Thoracic aorta (tissue), 2 donors: Measurements from ENCODE around the gene UBXN4. TPM values are rescaled to one million over a fixed set of nuclear protein-coding genes. Genes with fewer than 3 reads are reported as not detected.

Experiments
- ATAC-seq: fragments of 150-250 bp; one replicate; pipeline ENCODE4 v1.8.0; 2017; ENCODE audit warnings: low read depth; ENCODE audit not compliant: insufficient number of reproducible peaks, low FRiP score
- DNase-seq: peaks from one replicate; pipeline ENCODE4 v3.0.0-alpha.2; 2020; ENCODE audit warnings: low spot score
- H3K27ac ChIP-seq, 2 donors: fragments of 200-600 bp; sonication (generic); 1 replicate in 1 of 2; 2 replicates in 1 of 2; pipeline ENCODE4 v1.5.1; 2016; ENCODE audit warnings: mild to moderate bottlenecking in 2 of 2, moderate library complexity in 2 of 2
- H3K27me3 ChIP-seq: fragments of 200-600 bp; sonication (generic); replicated peaks from 2 replicates; pipeline ENCODE4 v1.6.0; 2016; ENCODE audit warnings: mild to moderate bottlenecking; ENCODE audit not compliant: insufficient read depth
- H3K36me3 ChIP-seq: fragments of 200-600 bp; sonication (generic); one replicate; pipeline ENCODE4 v1.5.1; 2016
- H3K4me1 ChIP-seq, 2 donors: fragments of 200-600 bp; sonication (generic); 1 replicate in 1 of 2; 2 replicates in 1 of 2; pipeline versions ENCODE4 v1.5.1 to v1.6.0; 2016; ENCODE audit warnings: low read depth in 2 of 2, mild to moderate bottlenecking in 1 of 2; ENCODE audit not compliant: control insufficient read depth in 1 of 2
- H3K4me3 ChIP-seq: fragments of 200-600 bp; sonication (generic); 2 replicates; pipeline ENCODE4 v1.5.1; 2016; ENCODE audit warnings: mild to moderate bottlenecking
- H3K9me3 ChIP-seq: fragments of 200-600 bp; sonication (generic); 2 replicates; pipeline ENCODE4 v1.5.1; 2016
- total RNA-seq, 2 donors: library from RNA; depleted of rRNA; stranded (reverse); fragments of >200 nt; gene quantifications; one replicate each; pipeline versions ENCODE4 v1.1.0 to v1.2.3, GENCODE V29; 2016
- TF ChIP-seq, protein P1 (sequence below): fragments of 200-600 bp; sonication (generic); IDR thresholded peaks from one replicate; pipeline ENCODE4 v1.5.1; 2019; ENCODE audit warnings: antibody characterized with exemption

UBXN4 gene
- total RNA-seq, 2 donors from 2014 or later: 44.8 to 126 TPM

DNA sequence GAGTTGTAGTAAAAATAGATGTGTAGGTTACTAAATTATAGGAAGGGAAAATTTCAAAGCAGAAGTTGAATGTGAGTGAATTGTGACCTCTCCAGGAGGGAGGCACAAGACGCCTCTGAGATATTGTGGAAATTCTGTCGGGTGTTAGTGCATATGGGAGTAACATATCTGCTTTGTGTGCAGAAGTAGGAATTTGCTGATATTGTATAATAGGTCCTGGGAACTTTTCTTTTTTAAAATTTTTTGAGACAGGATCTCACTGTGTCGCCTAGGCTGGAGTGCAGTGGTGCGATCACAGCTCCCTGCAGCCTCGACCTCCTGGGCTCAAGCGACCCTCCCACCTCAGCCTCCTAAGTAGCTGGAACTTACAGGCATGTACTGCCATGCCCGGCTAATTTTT lies 34.7 kb downstream of the UBXN4 start:
- no peaks in the 10 kb centered on the region for H3K4me1 ChIP-seq
- H3K36me3 ChIP-seq: peaks cover 64% of the 10 kb centered on the region
- no peaks in the 10 kb centered on the region for H3K9me3 ChIP-seq
- no peaks in the 10 kb centered on the region for H3K27me3 ChIP-seq
- H3K27ac ChIP-seq: no peak overlapping the region
- ATAC-seq: no peak
- TF ChIP-seq, protein P1, sequence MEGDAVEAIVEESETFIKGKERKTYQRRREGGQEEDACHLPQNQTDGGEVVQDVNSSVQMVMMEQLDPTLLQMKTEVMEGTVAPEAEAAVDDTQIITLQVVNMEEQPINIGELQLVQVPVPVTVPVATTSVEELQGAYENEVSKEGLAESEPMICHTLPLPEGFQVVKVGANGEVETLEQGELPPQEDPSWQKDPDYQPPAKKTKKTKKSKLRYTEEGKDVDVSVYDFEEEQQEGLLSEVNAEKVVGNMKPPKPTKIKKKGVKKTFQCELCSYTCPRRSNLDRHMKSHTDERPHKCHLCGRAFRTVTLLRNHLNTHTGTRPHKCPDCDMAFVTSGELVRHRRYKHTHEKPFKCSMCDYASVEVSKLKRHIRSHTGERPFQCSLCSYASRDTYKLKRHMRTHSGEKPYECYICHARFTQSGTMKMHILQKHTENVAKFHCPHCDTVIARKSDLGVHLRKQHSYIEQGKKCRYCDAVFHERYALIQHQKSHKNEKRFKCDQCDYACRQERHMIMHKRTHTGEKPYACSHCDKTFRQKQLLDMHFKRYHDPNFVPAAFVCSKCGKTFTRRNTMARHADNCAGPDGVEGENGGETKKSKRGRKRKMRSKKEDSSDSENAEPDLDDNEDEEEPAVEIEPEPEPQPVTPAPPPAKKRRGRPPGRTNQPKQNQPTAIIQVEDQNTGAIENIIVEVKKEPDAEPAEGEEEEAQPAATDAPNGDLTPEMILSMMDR: no peak
- no peak for DNase-seq
- no peak overlapping the region for H3K4me3 ChIP-seq

DNA sequence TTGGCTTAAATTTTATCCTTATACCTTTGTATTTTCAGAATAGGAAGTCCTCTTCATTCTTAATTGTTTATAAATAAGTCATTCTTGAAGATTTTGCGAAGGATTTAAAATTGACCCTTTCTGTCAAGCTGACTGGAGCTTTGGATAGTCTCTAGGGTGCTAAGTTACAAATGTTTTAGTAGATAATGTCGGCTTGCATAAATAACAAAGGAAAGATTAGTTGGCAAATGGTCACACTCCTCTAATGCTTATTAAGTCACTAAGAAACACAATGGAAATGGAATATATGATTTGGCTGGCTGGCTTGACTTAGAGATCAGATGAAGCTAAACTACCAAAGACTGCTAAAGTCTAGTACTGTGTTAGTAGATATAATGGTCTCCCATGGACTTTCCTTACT lies 40.6 kb downstream of the UBXN4 start:
- Histone ChIP-seq H3K4me3 (no peak overlapping the region), H3K27ac (no peak overlapping the region), H3K4me1 (peaks cover 0 to 5% of the 10 kb centered on the region in 2 donors), H3K27me3 (no peaks in the 10 kb centered on the region), H3K36me3 (peaks cover 40% of the 10 kb centered on the region), H3K9me3 (no peaks in the 10 kb centered on the region)
- TF ChIP-seq, protein P1: no peak
- DNase-seq: no peak
- ATAC-seq: no peak

DNA sequence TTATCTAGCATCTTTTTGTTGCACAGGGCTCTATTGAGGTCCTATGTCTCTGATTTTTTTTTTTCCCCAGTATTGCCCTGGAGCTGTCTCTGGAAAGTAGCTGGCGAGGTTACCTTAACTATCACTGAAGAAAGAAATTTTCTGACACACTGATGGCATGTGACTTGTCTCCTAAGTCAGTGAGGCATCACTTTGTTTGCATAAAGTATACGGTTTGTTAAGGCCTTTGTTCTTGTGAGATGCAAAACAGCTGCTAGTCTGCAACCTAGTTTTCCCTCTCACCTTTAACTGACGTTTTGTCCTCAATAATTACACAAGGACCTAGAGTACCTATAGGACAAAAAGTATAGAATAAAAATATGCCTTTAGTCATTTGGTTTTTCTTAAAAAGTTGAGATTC lies 41.8 kb downstream of the UBXN4 start:
- H3K4me1 ChIP-seq: peaks cover 0 to 7% of the 10 kb centered on the region in 2 donors
- ATAC-seq: no peak
- TF ChIP-seq, protein P1: no peak
- no peak for DNase-seq
- H3K27me3 ChIP-seq: no peaks in the 10 kb centered on the region
- H3K27ac ChIP-seq: no peak overlapping the region
- H3K4me3 ChIP-seq: no peak overlapping the region
- peaks cover 36% of the 10 kb centered on the region for H3K36me3 ChIP-seq
- H3K9me3 ChIP-seq: no peaks in the 10 kb centered on the region

DNA sequence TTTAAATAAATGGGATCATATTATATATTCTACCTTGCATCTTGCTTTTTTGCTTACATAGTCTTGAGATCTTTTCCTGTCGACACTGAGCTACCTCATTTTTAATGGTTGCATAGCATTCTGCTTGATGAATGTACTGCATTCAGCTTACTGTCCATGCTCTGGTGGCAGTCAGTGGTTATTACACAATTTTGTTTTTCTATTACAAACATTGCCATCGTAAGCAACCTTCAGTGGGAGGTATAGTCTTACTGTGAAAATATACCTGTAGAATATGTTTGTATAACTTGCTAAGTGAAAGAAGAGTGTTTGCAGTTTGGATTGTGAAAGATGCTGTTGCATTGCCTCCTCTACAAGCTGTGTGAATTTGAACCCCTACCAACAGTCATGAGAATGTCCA lies 43.4 kb downstream of the UBXN4 start:
- no peak for ATAC-seq
- no peak overlapping the region for H3K4me3 ChIP-seq
- no peak overlapping the region for H3K27ac ChIP-seq
- TF ChIP-seq, protein P1: no peak
- H3K36me3 ChIP-seq: peaks cover 29% of the 10 kb centered on the region
- peaks cover 0 to 7% of the 10 kb centered on the region in 2 donors for H3K4me1 ChIP-seq
- H3K9me3 ChIP-seq: no peaks in the 10 kb centered on the region
- no peak for DNase-seq
- H3K27me3 ChIP-seq: no peaks in the 10 kb centered on the region

DNA sequence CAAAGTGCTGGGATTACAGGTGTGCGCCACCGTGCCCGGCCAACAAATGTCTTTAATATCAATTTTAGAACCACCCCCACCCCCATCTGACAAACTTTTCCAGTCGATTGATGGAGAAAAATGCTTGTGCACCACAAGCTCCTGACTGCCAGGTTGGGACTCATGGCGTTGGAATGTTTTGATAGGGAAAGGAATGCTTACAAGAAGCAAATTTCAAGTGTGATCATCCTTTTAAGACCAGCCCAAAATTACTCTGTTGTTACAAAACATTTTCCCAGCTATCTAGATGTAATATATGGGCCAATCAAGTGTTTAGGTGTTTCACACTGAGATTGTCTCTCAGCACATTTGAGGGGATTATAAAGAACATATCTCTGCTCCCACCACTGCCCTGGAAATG lies 45.2 kb downstream of the UBXN4 start:
- peak overlapping the region in 1 of 2 donors; percentile 25 for H3K27ac ChIP-seq
- H3K9me3 ChIP-seq: no peaks in the 10 kb centered on the region
- H3K36me3 ChIP-seq: peaks cover 12% of the 10 kb centered on the region
- DNase-seq (no peak), ATAC-seq (no peak)
- H3K4me1 ChIP-seq: peaks cover 0 to 7% of the 10 kb centered on the region in 2 donors
- H3K27me3 ChIP-seq: no peaks in the 10 kb centered on the region
- H3K4me3 ChIP-seq: no peak overlapping the region
- TF ChIP-seq, protein P1: no peak
